T-cell (primary cell): ENCODE measurements around the gene COBL. TPM values are rescaled to one million over a fixed set of nuclear protein-coding genes. Genes with fewer than 3 reads are reported as not detected.

Source experiments
- ATAC-seq, 4 experiments: fragments of 200-7000 bp in 3 of 4; fragments of 150-1000 bp in 1 of 4; cut with Tn5 transposase; replicated peaks in 1 of 4; 1 replicate in 3 of 4; 2 replicates in 1 of 4; pipeline ENCODE4 v1.10.0; 2021; ENCODE audit warnings: moderate library complexity in 3 of 4, mild to moderate bottlenecking in 2 of 4, moderate number of reproducible peaks in 1 of 4
- CTCF ChIA-PET, 2 donors: fragments of 300-600 bp; sonication (Branson Sonifier 250); formaldehyde crosslinking; loops; one replicate each; lab custom pipeline; 2022; ENCODE audit warnings: antibody characterized with exemption in 2 of 2; lab: Charles Lee
- POLR2A ChIA-PET, 2 donors: fragments of 300-600 bp; sonication (Branson Sonifier 250); formaldehyde crosslinking; loops; one replicate each; lab custom pipeline; 2022; ENCODE audit warnings: antibody characterized with exemption in 2 of 2; lab: Charles Lee
- DNase-seq, 35 experiments: peaks; one replicate each; pipeline versions ENCODE4 v3.0.0 to v3.0.0-alpha.2; 2013 to 2023
- H3K27ac ChIP-seq: one replicate; pipeline ENCODE4 v1.5.1; 2013; ENCODE audit warnings: low read length
- H3K27me3 ChIP-seq, 2 experiments: replicated peaks in 1 of 2; 1 replicate in 1 of 2; 2 replicates in 1 of 2; pipeline versions ENCODE4 v1.6.1 to v1.7.0; 2013; ENCODE audit warnings: low read length in 1 of 2, mixed read lengths in 1 of 2; ENCODE audit not compliant: control insufficient read depth in 2 of 2, insufficient read depth in 2 of 2; ENCODE audit errors: extremely low read depth in 1 of 2
- H3K36me3 ChIP-seq, 2 donors: 1 replicate in 1 of 2; 2 replicates in 1 of 2; pipeline versions ENCODE4 v1.6.1 to v1.7.0; 2013; ENCODE audit warnings: low read length in 1 of 2; ENCODE audit not compliant: control insufficient read depth in 2 of 2, insufficient read depth in 1 of 2; ENCODE audit errors: extremely low read depth in 1 of 2
- H3K4me1 ChIP-seq, 2 experiments: 1 replicate in 1 of 2; 2 replicates in 1 of 2; pipeline versions ENCODE4 v1.6.1 to v1.7.0; 2013; ENCODE audit warnings: low read length in 2 of 2, mixed read lengths in 1 of 2; ENCODE audit not compliant: insufficient read depth in 2 of 2, control insufficient read depth in 1 of 2; ENCODE audit errors: extremely low read depth in 1 of 2
- H3K4me3 ChIP-seq, 2 donors: 1 replicate in 1 of 2; 2 replicates in 1 of 2; pipeline versions ENCODE4 v1.5.1 to v1.7.0; 2013; ENCODE audit warnings: mild to moderate bottlenecking in 2 of 2, low read length in 1 of 2, moderate library complexity in 1 of 2; ENCODE audit not compliant: control insufficient read depth in 1 of 2; ENCODE audit errors: extremely low read depth in 1 of 2
- H3K9me3 ChIP-seq: 2 replicates; pipeline ENCODE4 v1.7.0; 2013
- H3K27ac Mint-ChIP-seq, 2 donors: one replicate each; pipeline ENCODE4 v1.8.0; 2020 to 2021; ENCODE audit warnings: mild to moderate bottlenecking in 2 of 2, mixed read lengths in 2 of 2
- H3K27me3 Mint-ChIP-seq, 2 donors: one replicate each; pipeline ENCODE4 v1.8.0; 2021 to 2022; ENCODE audit warnings: mixed read lengths in 2 of 2
- H3K36me3 Mint-ChIP-seq: one replicate; pipeline ENCODE4 v1.8.0; 2021; ENCODE audit warnings: mixed read lengths
- H3K4me1 Mint-ChIP-seq, 3 donors: one replicate each; pipeline ENCODE4 v1.8.0; 2020 to 2022; ENCODE audit warnings: mixed read lengths in 3 of 3, mild to moderate bottlenecking in 1 of 3
- H3K4me3 Mint-ChIP-seq, 3 donors: one replicate each; pipeline ENCODE4 v1.8.0; 2020 to 2022; ENCODE audit warnings: mild to moderate bottlenecking in 3 of 3, mixed read lengths in 3 of 3, moderate library complexity in 3 of 3
- H3K9me3 Mint-ChIP-seq, 3 donors: one replicate each; pipeline ENCODE4 v1.8.0; 2020 to 2022; ENCODE audit warnings: mixed read lengths in 3 of 3
- WGBS: methylation state at CpG from one replicate; pipeline ENCODE4 v1.1.5; 2013; ENCODE audit warnings: missing lambda C conversion rate; ENCODE audit not compliant: insufficient coverage; 5-methylcytosine and 5-hydroxymethylcytosine counted together
- total RNA-seq, 35 experiments: library from RNA in 6 of 35; stranded (reverse) in 6 of 35; fragments of 120-200 nt in 1 of 35; gene quantifications; one replicate each; pipeline versions ENCODE4 v1.2.1 to v1.2.4 and lab custom pipeline; 2013 to 2026

Gene COBL
- total RNA-seq, 5 donors from 2014 or later (not counting 1 experiment from before 2014, with no cell fraction given), result 0.07 to 0.26 (median 0.17) TPM; not detected in 1

DNA sequence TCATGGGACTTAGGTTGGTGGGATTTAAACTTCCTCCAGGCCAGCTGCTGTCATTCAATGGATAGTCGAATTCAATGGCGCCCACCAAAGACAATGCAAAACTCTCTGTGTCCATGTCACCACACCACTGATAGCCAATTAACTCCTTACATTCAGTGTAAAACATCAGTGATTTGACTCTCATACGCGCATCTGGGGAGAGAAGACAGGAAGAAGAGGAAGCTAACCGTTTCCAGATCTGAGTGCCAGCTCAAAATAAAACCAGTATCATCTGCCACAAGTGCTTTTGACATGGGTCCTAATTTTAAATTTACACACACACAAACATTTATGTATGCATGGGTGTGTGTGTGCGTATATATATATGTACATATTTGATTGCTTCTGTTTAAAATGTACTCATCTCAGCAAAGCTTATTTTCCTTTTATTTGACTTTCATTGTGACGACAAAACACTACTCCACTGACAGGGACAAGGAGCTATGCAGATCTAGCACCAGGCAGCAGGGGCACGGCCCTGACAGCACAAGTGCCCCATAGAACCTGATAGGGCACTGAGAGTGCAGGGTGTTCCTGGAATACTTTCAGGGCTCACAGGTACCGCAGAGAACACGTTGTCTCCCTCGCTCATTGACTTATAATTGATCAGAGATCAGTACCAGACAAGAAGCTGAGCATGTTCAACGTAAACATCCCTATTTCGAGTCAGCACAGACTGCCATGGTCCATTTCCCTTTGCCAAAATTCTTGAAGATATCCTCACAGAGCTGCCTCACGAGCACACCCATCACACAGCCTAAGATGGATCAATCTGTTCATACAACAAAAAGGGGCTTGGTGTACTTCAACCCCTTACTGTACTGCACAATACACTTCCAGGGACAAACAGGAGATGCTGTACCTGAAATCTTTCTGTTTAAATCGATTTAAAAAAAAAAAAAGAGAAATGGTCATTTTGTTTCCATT, 176.1 kb downstream of the COBL start:
- DNase-seq, result no peak
- Histone ChIP-seq H3K27ac (no peak overlapping the region), H3K9me3 (no peaks in the 10 kb centered on the region), H3K27me3 (no peaks in the 10 kb centered on the region), H3K4me3 (no peak overlapping the region), H3K4me1 (no peaks in the 10 kb centered on the region), H3K36me3 (no peaks in the 10 kb centered on the region)
- no peak for ATAC-seq
- WGBS, result 80% methylated on average over 8 of the region's 15 CpGs
- ChIA-PET CTCF (interaction anchor here (0.6 to 1.8 kb wide), 17 partner anchors 17 to 1150 kb away, joined by 3 to 9 read pairs (median 4); no protein-coding TSS in a partner anchor), POLR2A (no interaction called here)
- no peaks in the 10 kb centered on the region for H3K36me3 Mint-ChIP-seq
- peak overlapping the region in 1 of 2 donors; percentile 46 for H3K27ac Mint-ChIP-seq
- no peak overlapping the region for H3K4me3 Mint-ChIP-seq
- H3K9me3 Mint-ChIP-seq, result no peaks in the 10 kb centered on the region
- peaks cover 4 to 5% of the 10 kb centered on the region in 2 donors for H3K27me3 Mint-ChIP-seq
- peaks cover 0 to 15% (median 12%) of the 10 kb centered on the region in 3 donors for H3K4me1 Mint-ChIP-seq

DNA sequence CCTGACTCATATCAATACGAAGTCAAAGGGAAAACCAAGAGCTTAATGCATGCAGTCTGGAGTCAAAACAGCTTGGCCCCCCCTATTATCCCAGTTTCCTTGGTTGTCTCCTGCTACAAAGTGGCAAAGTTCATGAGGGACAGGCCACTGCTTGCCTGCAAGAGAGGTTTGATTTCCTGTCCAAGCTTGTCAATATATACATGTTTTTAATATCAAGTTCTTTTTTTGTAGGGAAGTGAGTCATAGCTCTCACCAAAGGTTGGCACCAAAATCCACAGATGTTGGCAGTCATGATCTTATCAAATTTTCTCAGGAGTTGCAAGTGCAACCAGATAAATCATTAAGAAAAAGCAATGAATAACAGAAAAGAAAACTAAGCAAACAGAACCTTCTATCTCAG, 176.8 kb downstream of the COBL start:
- Mint-ChIP-seq H3K4me3 (no peak overlapping the region), H3K4me1 (peaks cover 0 to 15% (median 12%) of the 10 kb centered on the region in 3 donors), H3K36me3 (no peaks in the 10 kb centered on the region), H3K9me3 (no peaks in the 10 kb centered on the region), H3K27ac (no peak overlapping the region), H3K27me3 (peaks cover 4 to 5% of the 10 kb centered on the region in 2 donors)
- no peaks in the 10 kb centered on the region for H3K9me3 ChIP-seq
- ATAC-seq (no peak), DNase-seq (no peak)
- no peaks in the 10 kb centered on the region for H3K4me1 ChIP-seq
- POLR2A ChIA-PET, result no interaction called here
- H3K36me3 ChIP-seq, result no peaks in the 10 kb centered on the region
- no CpG with 5 or more reads among the region's 1 CpG for WGBS
- H3K27ac ChIP-seq, result no peak overlapping the region
- H3K27me3 ChIP-seq, result no peaks in the 10 kb centered on the region
- no peak overlapping the region for H3K4me3 ChIP-seq
- CTCF ChIA-PET, result interaction anchor here (1.4 to 1.8 kb wide), 3 partner anchors 21 to 672 kb away, joined by 5 to 9 read pairs (median 8); no protein-coding TSS in a partner anchor

DNA sequence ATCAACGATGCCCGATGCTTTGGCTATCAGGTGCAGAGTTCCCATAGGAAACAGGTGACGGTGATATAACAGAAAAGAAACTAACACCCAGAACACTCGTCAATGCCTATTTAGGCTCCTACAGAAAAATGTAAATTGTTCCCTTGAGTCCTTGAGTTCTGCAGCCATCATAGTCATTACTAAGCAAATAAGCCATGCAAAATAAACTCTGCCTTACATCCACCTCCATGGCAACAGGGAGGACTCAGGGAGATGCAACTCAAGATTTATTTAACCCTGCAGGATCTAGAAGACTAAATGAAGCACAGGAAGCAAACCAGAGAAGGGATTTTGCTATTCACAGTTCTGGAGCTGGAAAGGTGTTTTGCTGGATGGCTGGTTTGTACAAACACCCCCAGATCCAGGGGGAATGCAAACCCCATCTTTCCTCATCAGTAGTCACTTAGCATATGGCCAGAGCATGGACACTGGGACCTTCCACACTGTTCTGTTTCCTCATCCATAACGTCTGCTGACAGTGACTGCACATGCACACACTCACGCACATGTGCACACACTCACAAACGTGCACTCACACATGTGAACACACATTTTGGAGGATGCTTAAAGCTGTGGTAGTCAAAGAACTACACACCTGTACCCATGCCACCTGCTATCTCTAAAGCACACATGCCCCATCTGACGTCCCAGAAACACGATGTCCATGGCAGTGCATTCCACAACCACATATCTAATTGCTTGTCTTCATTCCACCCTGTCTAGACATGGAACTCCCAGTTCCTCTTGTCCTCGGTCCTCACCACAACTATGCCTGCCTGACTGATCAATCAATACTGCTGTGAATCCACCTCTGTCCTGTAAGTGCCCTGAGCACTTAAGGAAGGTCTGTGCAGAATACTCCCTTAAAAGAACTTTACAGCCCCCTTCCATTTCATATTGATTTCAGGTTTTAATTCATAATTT, 178.2 kb downstream of the COBL start:
- no peak overlapping the region for H3K4me3 ChIP-seq
- no peaks in the 10 kb centered on the region for H3K4me1 ChIP-seq
- no peaks in the 10 kb centered on the region for H3K9me3 ChIP-seq
- DNase-seq (no peak), ATAC-seq (no peak)
- no peaks in the 10 kb centered on the region for H3K36me3 Mint-ChIP-seq
- H3K27ac Mint-ChIP-seq, result no peak overlapping the region
- no peaks in the 10 kb centered on the region for H3K27me3 ChIP-seq
- H3K36me3 ChIP-seq, result no peaks in the 10 kb centered on the region
- peaks cover 2 to 5% of the 10 kb centered on the region in 2 donors for H3K27me3 Mint-ChIP-seq
- H3K4me1 Mint-ChIP-seq, result peaks cover 0 to 15% (median 12%) of the 10 kb centered on the region in 3 donors
- H3K27ac ChIP-seq, result no peak overlapping the region
- ChIA-PET POLR2A (no interaction called here), CTCF (interaction anchor here in 1 of 2 donors (0.5 to 1.7 kb wide), 2 partner anchors 23 to 669 kb away, joined by 4 to 5 read pairs; no protein-coding TSS in a partner anchor)
- 91% methylated on average over 10 of the region's 10 CpGs for WGBS
- no peaks in the 10 kb centered on the region for H3K9me3 Mint-ChIP-seq
- H3K4me3 Mint-ChIP-seq, result no peak overlapping the region

DNA sequence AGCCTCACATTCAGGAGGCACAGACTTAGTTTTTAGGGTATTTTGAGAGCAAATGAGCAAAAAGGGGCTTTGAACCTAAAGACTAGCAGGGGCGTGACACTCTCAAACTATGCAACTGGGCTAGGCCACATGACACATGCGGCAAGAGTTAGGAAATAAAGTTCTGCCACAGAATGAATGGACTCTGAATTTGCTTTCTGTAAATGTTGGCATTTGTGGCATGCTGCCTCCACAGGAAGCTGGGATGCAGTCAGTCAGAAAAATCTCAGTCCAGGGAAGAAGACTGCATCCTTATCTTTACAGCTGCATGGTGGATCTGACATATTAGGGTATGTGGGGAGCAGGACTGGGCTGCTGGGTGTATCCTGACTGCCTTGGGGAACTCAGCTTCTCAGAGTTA, 181.0 kb downstream of the COBL start:
- Mint-ChIP-seq H3K4me1 (peaks cover 0 to 12% (median 8%) of the 10 kb centered on the region in 3 donors), H3K4me3 (no peak overlapping the region), H3K27ac (no peak overlapping the region), H3K27me3 (no peaks in the 10 kb centered on the region), H3K36me3 (no peaks in the 10 kb centered on the region), H3K9me3 (peaks cover 0 to 3% (median 0%) of the 10 kb centered on the region in 3 donors)
- no peaks in the 10 kb centered on the region for H3K4me1 ChIP-seq
- CTCF ChIA-PET, result interaction anchor here in 1 of 2 donors (1.1 kb wide), 1 partner anchor 26 kb away, joined by 3 read pairs; no protein-coding TSS in a partner anchor
- H3K9me3 ChIP-seq, result no peaks in the 10 kb centered on the region
- H3K4me3 ChIP-seq, result no peak overlapping the region
- no peak overlapping the region for H3K27ac ChIP-seq
- ATAC-seq (no peak), DNase-seq (no peak)
- no peaks in the 10 kb centered on the region for H3K36me3 ChIP-seq
- no peaks in the 10 kb centered on the region for H3K27me3 ChIP-seq
- 72% methylated on average over 2 of the region's 2 CpGs for WGBS
- POLR2A ChIA-PET, result no interaction called here

DNA sequence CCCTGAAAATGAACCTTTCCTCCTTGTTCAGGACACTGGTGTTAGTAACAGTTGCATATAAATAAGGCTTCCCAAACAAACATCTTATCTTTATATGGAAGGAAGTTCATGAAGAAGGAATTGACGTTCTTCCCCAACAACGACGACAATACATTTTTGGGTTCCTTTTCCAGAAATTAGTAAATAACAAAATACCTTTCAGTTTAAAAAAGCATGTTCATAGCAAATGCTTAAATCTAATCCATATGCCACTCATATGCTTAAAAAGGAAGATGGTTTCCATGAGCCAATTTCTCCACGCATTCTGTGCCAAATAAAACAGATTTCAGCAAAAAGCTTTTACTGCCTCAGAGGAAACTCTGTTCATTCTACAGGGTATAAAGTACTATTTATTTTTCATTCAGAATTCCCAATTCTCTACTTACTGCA, 182.6 kb downstream of the COBL start:
- H3K4me3 ChIP-seq, result no peak overlapping the region
- Mint-ChIP-seq H3K27me3 (no peaks in the 10 kb centered on the region), H3K36me3 (no peaks in the 10 kb centered on the region), H3K4me1 (peaks cover 0 to 4% (median 0%) of the 10 kb centered on the region in 3 donors), H3K27ac (no peak overlapping the region), H3K4me3 (no peak overlapping the region), H3K9me3 (peaks cover 0 to 3% (median 0%) of the 10 kb centered on the region in 3 donors)
- H3K36me3 ChIP-seq, result no peaks in the 10 kb centered on the region
- no peak overlapping the region for H3K27ac ChIP-seq
- DNase-seq, result no peak
- H3K27me3 ChIP-seq, result no peaks in the 10 kb centered on the region
- WGBS, result 90% methylated on average over 2 of the region's 4 CpGs
- no peaks in the 10 kb centered on the region for H3K9me3 ChIP-seq
- ATAC-seq, result no peak
- ChIA-PET POLR2A (no interaction called here), CTCF (no interaction called here)
- H3K4me1 ChIP-seq, result no peaks in the 10 kb centered on the region

DNA sequence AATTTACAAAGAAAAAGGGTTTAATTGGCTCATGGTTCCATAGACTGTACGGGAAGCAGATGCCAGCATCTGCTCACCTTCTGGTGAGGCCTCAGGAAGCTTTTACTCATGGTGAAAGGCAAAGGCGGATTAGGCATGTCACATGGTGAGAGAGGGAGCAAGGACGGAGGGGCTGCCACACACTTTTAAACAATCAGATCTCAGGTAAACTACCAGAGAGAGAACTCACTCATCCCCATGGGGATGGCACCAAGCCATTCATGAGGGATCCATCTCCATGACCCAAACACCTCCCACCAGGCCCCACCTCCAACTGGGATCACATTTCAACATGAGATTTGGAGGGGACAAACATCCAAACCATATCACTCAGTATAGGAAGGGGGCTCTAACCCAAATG, 183.9 kb downstream of the COBL start:
- no peak overlapping the region for H3K4me3 ChIP-seq
- no peak for ATAC-seq
- H3K36me3 ChIP-seq, result no peaks in the 10 kb centered on the region
- H3K27me3 ChIP-seq, result no peaks in the 10 kb centered on the region
- ChIA-PET POLR2A (no interaction called here), CTCF (no interaction called here)
- H3K9me3 ChIP-seq, result no peaks in the 10 kb centered on the region
- no peak overlapping the region for H3K27ac ChIP-seq
- WGBS, result 20% methylated on average over 1 of the region's 3 CpGs
- Mint-ChIP-seq H3K27me3 (no peaks in the 10 kb centered on the region), H3K4me1 (peaks cover 0 to 4% (median 0%) of the 10 kb centered on the region in 3 donors), H3K36me3 (no peaks in the 10 kb centered on the region), H3K4me3 (no peak overlapping the region), H3K27ac (no peak overlapping the region), H3K9me3 (peaks cover 0 to 3% (median 0%) of the 10 kb centered on the region in 3 donors)
- H3K4me1 ChIP-seq, result no peaks in the 10 kb centered on the region
- DNase-seq, result no peak
